Esophagus squamous epithelium (tissue), 4 donors: ENCODE measurements around the gene C11orf21.

Experiments
- POLR2A ChIP-seq, 4 donors: fragments of 450-650 bp; IDR thresholded peaks; one replicate each; pipeline ENCODE4 v1.6.1; 2017; ENCODE audit warnings: antibody characterized with exemption in 4 of 4, mild to moderate bottlenecking in 4 of 4, moderate library complexity in 3 of 4
- TF ChIP-seq, protein P1 (sequence below), 6 experiments: fragments of 450-650 bp in 4 of 6; fragments of 200-600 bp in 2 of 6; sonication (generic) in 2 of 6; IDR thresholded peaks; one replicate each; pipeline ENCODE4 v1.5.1; 2016 to 2019; ENCODE audit warnings: antibody characterized with exemption in 6 of 6, mild to moderate bottlenecking in 4 of 6, moderate library complexity in 4 of 6

DNA sequence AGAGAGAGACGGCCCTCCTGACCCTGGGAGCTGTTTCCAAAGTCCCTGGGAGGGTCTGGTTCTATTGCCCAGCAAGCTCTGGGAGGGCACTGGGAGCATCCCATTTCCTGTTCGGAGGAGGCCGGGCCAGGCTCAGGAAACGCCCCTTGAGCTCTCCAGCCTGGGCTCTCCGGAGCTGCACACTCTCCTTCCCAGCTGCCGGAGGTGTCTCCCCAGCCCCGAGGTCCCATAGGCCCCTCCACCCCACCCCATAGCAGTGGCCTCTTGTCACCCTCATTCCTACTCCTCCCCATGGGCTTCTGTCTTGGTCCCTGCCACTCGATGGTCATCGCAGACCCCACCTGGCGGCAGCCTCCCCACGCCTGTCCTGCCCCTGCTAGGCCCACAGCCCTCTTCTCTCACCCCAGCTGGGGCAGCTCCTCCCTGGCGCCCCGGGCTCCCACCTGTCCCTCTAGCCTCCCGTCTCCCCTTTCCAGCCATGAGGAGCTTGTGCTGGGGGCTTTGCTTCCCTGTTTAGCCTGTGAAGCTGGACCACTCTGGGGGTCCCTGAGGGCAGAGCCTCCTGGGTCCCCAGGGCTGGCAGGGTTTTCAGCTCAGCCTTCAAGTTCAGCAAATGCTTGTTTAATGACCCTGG is 2.9 kb upstream of the C11orf21 start:
- TF ChIP-seq, protein P1, sequence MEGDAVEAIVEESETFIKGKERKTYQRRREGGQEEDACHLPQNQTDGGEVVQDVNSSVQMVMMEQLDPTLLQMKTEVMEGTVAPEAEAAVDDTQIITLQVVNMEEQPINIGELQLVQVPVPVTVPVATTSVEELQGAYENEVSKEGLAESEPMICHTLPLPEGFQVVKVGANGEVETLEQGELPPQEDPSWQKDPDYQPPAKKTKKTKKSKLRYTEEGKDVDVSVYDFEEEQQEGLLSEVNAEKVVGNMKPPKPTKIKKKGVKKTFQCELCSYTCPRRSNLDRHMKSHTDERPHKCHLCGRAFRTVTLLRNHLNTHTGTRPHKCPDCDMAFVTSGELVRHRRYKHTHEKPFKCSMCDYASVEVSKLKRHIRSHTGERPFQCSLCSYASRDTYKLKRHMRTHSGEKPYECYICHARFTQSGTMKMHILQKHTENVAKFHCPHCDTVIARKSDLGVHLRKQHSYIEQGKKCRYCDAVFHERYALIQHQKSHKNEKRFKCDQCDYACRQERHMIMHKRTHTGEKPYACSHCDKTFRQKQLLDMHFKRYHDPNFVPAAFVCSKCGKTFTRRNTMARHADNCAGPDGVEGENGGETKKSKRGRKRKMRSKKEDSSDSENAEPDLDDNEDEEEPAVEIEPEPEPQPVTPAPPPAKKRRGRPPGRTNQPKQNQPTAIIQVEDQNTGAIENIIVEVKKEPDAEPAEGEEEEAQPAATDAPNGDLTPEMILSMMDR (IDR thresholded peaks at IDR 0.05) = no peak
- no peak for TF ChIP-seq POLR2A (IDR thresholded peaks at IDR 0.05)
